Ovary (tissue), 9 donors: ENCODE results near the gene DEAF1. TPM values are rescaled to one million over a fixed set of nuclear protein-coding genes. Genes with fewer than 3 reads are reported as not detected.

ENCODE experiments used
- DNase-seq, 5 donors: peaks; one replicate each; pipeline ENCODE4 v3.0.0-alpha.2; 2019 to 2020
- H3K27ac ChIP-seq, 2 donors: fragments of 200-600 bp; one replicate each; pipeline versions ENCODE4 v1.5.1 to v1.8.0; 2019 to 2022
- H3K27me3 ChIP-seq: fragments of 200-600 bp; one replicate; pipeline ENCODE4 v1.8.0; 2022
- H3K36me3 ChIP-seq: fragments of 200-600 bp; sonication (generic); one replicate; pipeline ENCODE4 v1.5.1; 2019
- H3K4me1 ChIP-seq: one replicate; pipeline ENCODE4 v1.8.1; 2013; ENCODE audit warnings: mild to moderate bottlenecking, moderate library complexity; ENCODE audit not compliant: insufficient read depth
- H3K4me3 ChIP-seq: fragments of 200-600 bp; sonication (generic); one replicate; pipeline ENCODE4 v1.5.1; 2017
- H3K9me3 ChIP-seq, 2 donors: fragments of 200-600 bp in 1 of 2; sonication (generic) in 1 of 2; one replicate each; pipeline versions ENCODE4 v1.5.1 to v1.8.1; 2013 to 2019; ENCODE audit warnings: mild to moderate bottlenecking in 1 of 2, moderate library complexity in 1 of 2
- EP300 ChIP-seq: sonication (generic); formaldehyde crosslinking; IDR thresholded peaks from one replicate; pipeline ENCODE4 v1.6.1; 2017; ENCODE audit warnings: antibody characterized with exemption
- POLR2A ChIP-seq: fragments of 450-650 bp; IDR thresholded peaks from one replicate; pipeline ENCODE4 v1.6.1; 2017; ENCODE audit warnings: antibody characterized with exemption, mild to moderate bottlenecking, moderate library complexity
- WGBS, 3 donors: extraction: QIAGEN DNeasy Blood & Tissue Kit in 1 of 3; methylation state at CpG; one replicate each; pipeline versions ENCODE4 v1.1.5 to v1.1.7; 2013 to 2017; 5-methylcytosine and 5-hydroxymethylcytosine counted together
- intact Hi-C, 4 donors: fragments of 100-400 bp; cut with DNase I; formaldehyde crosslinking; loops; one replicate each; pipeline versions ENCODE4 v1.11.0 to v1.15.1; 2022 to 2023
- polyA plus RNA-seq, 2 donors: library from polyadenylated mRNA; stranded (reverse); fragments of 200-250 nt in 1 of 2; fragments of 350-450 nt in 1 of 2; fragmentation: Illumina TruSeq in 1 of 2; extraction: RNeasy Lipid Tissue Mini Kit (QIAGEN cat#74804) in 1 of 2; gene quantifications; one replicate each; pipeline ENCODE4 v1.2.3, GENCODE V29; 2013 to 2014
- total RNA-seq, 7 donors: library from RNA; depleted of rRNA in 2 of 7; stranded (reverse); fragments of >200 nt in 2 of 7; fragmentation: NEBNext Ultra II Directional in 3 of 7; extraction: Animal tissue kit (Norgen Biotek cat#: 25700) in 3 of 7; gene quantifications; one replicate each; pipeline versions ENCODE4 v1.1.0 to v1.2.4, GENCODE V29; 2016 to 2023
- TF ChIP-seq, protein P1 (sequence below), 3 donors: fragments of 450-650 bp in 2 of 3; fragments of 200-600 bp in 1 of 3; IDR thresholded peaks; one replicate each; pipeline versions ENCODE4 v1.5.1 to v1.8.0; 2016 to 2022; ENCODE audit warnings: antibody characterized with exemption in 3 of 3, mild to moderate bottlenecking in 1 of 3
- donor health status: DM: no; HTN: no; CAD: no; lungs with moderate emphysema.
- donor health status: DM: no; HTN: no; CAD: no.
- donor health status: Bipolar disorder and iron deficiency.
- donor health status: DM: yes; HTN: yes; CAD: no.
- donor health status: DM: no; HTN: no; CAD: no.
- donor health status: DM: yes; HTN: yes; CAD: no.

The DEAF1 gene
- total and polyA plus RNA-seq, 9 donors, result 10.2 to 43.4 (median 28.6) TPM

DNA sequence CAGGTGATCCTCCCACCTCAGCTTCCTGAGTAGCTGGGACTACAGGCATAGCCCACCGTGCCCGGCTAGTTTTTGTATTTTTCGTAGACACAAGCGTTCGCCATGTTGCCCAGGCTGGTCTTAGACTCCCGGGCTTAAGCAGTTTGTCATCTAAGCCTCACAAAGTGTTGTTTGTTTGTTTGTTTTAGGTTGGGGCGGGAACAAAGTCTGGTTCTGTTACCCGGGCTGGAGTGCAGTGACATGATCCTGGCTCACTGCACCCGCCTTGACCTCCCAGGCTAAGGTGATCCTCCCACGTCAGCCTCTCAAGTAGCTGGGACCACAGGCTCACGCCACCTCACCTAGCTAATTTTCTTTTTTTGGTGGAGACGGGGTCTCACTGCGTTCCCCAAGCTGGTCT lies 91.9 kb downstream of the DEAF1 start:
- H3K36me3 ChIP-seq, result no peaks in the 10 kb centered on the region

DNA sequence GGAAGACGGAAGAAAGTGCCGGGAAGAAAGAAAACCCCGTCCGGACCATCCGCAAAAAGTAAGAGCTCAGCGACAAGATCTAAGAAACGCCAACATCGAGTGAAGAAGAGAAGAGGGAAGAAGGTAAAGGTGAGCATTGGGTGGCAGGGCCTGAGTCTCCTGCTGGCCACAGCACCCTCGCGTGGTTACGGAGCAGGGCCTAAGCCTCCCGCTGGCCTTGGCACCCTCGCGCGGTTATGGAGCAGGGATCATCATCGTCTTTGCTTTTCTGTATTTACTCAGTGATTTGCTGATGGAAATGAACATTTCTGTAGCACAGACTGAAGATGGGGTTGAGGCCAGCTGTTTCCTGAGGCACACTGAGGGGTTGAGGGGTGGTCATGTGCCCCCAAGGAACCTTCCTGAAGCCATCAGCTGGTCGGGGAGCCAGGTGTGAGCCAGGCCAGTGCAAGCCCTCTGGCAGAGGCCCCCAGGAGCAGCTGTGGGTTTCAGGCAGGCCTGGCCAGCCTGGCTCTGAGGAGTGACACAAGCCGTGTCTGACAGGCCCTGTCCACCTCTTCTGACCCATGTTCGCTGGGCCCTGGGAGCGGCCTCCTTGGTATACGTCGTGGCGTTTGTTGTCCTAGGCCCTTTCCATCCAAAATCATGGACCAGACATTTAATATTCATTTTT lies 93.3 kb downstream of the DEAF1 start:
- Histone ChIP-seq H3K36me3 (no peaks in the 10 kb centered on the region), H3K4me3 (no peak overlapping the region), H3K27ac (no peak overlapping the region), H3K4me1 (no peaks in the 10 kb centered on the region), H3K27me3 (no peaks in the 10 kb centered on the region), H3K9me3 (no peaks in the 10 kb centered on the region)
- 86 to 92% (median 90%) methylated on average over 23 of the region's 23 CpGs for WGBS, 3 donors
- TF ChIP-seq, protein P1, sequence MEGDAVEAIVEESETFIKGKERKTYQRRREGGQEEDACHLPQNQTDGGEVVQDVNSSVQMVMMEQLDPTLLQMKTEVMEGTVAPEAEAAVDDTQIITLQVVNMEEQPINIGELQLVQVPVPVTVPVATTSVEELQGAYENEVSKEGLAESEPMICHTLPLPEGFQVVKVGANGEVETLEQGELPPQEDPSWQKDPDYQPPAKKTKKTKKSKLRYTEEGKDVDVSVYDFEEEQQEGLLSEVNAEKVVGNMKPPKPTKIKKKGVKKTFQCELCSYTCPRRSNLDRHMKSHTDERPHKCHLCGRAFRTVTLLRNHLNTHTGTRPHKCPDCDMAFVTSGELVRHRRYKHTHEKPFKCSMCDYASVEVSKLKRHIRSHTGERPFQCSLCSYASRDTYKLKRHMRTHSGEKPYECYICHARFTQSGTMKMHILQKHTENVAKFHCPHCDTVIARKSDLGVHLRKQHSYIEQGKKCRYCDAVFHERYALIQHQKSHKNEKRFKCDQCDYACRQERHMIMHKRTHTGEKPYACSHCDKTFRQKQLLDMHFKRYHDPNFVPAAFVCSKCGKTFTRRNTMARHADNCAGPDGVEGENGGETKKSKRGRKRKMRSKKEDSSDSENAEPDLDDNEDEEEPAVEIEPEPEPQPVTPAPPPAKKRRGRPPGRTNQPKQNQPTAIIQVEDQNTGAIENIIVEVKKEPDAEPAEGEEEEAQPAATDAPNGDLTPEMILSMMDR (IDR thresholded peaks at IDR 0.05), result no peak
- no peak for TF ChIP-seq POLR2A
- no peak for TF ChIP-seq EP300
- intact Hi-C loops, result no loop called here
- DNase-seq, result no peak

More for the DNA sequence above, 91.9 kb downstream of the DEAF1 start:
- H3K27ac ChIP-seq, result no peak overlapping the region
- H3K27me3 ChIP-seq, result no peaks in the 10 kb centered on the region
- DNase-seq, result no peak
- H3K4me1 ChIP-seq, result no peaks in the 10 kb centered on the region
- no peaks in the 10 kb centered on the region for H3K9me3 ChIP-seq
- 83 to 89% (median 86%) methylated on average over 13 of the region's 13 CpGs for WGBS, 3 donors
- TF ChIP-seq POLR2A (no peak), EP300 (no peak)
- TF ChIP-seq, protein P1 (IDR thresholded peaks at IDR 0.05), result no peak
- intact Hi-C loops, result no loop called here
- no peak overlapping the region for H3K4me3 ChIP-seq

DNA sequence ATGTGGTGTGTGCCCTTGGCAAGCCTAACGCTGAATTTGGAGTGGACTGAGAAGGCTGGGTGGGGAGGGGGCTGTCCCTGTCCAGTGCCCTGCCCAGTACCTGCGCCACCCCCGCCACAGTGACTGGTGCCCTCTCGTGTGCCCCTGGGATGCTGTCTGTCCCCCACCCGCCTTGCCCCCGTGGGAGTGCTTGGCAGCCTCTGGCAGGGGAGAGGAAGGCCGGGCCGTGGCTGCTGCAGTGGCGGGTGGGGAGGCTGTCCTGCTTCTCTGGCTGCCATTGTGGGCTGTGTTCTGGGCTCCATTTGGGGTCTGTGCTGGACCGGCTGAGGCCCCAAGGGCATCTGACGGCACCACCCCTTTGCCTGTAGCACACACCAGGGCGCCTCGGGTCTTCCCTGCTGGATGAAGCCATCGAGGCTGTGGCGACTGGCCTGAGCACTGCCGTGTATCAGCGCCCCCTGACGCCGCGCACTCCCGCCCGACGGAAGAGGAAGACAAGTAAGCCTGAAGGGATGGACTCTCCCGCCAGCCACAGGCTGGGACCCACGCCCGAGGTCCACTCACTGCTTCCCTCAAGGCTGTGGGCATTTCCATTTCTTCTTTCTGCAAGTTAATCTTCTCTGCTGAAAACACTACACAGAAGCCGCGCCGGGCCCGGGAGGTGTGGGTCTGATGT lies 96.9 kb downstream of the DEAF1 start:
- intact Hi-C loops, result no loop called here
- no peaks in the 10 kb centered on the region for H3K27me3 ChIP-seq
- no peaks in the 10 kb centered on the region for H3K9me3 ChIP-seq
- H3K4me3 ChIP-seq, result no peak overlapping the region
- no peaks in the 10 kb centered on the region for H3K4me1 ChIP-seq
- WGBS, 3 donors, result 85 to 89% (median 89%) methylated on average over 28 to 30 of the region's 30 CpGs
- no peaks in the 10 kb centered on the region for H3K36me3 ChIP-seq
- no peak overlapping the region for H3K27ac ChIP-seq
- no peak for DNase-seq
- TF ChIP-seq, protein P1 (IDR thresholded peaks at IDR 0.05), result no peak
- TF ChIP-seq EP300 (no peak), POLR2A (no peak)

DNA sequence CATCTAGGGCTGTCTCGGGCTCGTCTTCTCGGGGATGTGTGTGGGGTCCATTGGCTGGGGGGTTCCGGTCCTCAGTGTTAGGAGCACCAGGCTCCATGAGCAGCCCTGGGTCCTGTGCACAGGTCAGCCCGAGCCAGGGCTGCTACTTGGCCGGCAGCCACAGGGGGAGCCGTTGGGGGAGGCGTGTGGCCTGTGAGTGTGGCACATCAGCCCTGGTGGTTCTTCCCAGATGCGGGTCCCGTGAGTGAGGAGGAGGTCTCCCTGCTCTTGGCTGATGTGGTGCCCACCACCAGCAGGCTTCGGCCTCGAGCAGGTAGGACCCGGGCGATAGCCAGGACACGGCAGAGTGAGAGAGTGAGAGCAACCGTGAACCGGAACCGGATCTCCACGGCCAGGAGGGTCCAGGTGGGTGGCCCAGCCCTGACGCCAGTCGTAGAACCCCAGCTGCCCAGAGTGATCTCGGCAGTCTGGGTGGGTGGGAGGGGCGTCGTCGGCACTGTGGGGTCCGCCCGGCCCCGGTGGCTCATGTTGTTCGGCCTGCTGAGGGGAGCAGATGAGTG lies 97.8 kb downstream of the DEAF1 start:
- intact Hi-C loops, result no loop called here
- no peaks in the 10 kb centered on the region for H3K27me3 ChIP-seq
- no peak overlapping the region for H3K27ac ChIP-seq
- H3K4me3 ChIP-seq, result no peak overlapping the region
- WGBS, 3 donors, result 77 to 86% (median 83%) methylated on average over 22 to 29 of the region's 29 CpGs
- TF ChIP-seq, protein P1 (IDR thresholded peaks at IDR 0.05), result no peak
- TF ChIP-seq EP300, result no peak
- no peak for TF ChIP-seq POLR2A
- H3K9me3 ChIP-seq, result no peaks in the 10 kb centered on the region
- no peaks in the 10 kb centered on the region for H3K36me3 ChIP-seq
- no peak for DNase-seq
- no peaks in the 10 kb centered on the region for H3K4me1 ChIP-seq
